ENCODE measurements around the gene NINJ2. TPM values are rescaled to one million over a fixed set of nuclear protein-coding genes. Genes with fewer than 3 reads are reported as not detected.

The NINJ2 gene
- total RNA-seq, 1 experiment from 2014 or later, result not detected

DNA sequence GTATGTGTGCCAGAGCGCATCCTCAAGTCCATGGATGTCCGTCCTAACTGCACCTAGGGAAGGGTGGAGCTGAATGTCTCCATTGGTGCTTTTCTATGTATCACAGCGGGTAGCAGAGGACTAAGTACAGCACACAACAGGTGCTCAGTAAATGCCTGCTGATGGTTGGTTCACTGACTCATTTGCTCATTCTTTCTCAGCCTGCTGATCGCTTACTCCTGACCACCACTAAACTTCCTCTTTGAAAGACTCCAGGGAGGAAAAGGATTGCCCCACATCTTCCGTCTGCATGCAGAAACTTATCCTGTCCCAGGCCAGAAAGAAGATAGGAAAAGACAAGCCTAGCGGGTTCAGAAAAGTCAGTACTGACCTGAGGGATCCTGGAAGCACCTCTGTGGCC lies 137.2 kb downstream of the NINJ2 start:
- Mint-ChIP-seq H3K27me3 (ENCODE audit: unreplicated experiment) (no peaks in the 10 kb centered on the region), H3K27ac (ENCODE audit: unreplicated experiment) (no peak overlapping the region), H3K4me1 (ENCODE audit: low read depth, unreplicated experiment) (peaks cover 10% of the 10 kb centered on the region), H3K9me3 (ENCODE audit: low read depth, unreplicated experiment) (peaks cover 9% of the 10 kb centered on the region), H3K4me3 (ENCODE audit: low read depth, unreplicated experiment) (no peak overlapping the region), H3K36me3 (ENCODE audit: insufficient read depth, unreplicated experiment) (peaks cover 8% of the 10 kb centered on the region)
- intact Hi-C loops (cut with micrococcal nuclease; ENCODE audit: unreplicated experiment), result no loop called here
- CTCF ChIA-PET, result no interaction called here
- no peak for TF ChIP-seq CTCF (IDR thresholded peaks at IDR 0.05; ENCODE audit: unreplicated experiment)
- BruUV-seq (replicated peaks), result no TSS peak
- no peak for DNase-seq

DNA sequence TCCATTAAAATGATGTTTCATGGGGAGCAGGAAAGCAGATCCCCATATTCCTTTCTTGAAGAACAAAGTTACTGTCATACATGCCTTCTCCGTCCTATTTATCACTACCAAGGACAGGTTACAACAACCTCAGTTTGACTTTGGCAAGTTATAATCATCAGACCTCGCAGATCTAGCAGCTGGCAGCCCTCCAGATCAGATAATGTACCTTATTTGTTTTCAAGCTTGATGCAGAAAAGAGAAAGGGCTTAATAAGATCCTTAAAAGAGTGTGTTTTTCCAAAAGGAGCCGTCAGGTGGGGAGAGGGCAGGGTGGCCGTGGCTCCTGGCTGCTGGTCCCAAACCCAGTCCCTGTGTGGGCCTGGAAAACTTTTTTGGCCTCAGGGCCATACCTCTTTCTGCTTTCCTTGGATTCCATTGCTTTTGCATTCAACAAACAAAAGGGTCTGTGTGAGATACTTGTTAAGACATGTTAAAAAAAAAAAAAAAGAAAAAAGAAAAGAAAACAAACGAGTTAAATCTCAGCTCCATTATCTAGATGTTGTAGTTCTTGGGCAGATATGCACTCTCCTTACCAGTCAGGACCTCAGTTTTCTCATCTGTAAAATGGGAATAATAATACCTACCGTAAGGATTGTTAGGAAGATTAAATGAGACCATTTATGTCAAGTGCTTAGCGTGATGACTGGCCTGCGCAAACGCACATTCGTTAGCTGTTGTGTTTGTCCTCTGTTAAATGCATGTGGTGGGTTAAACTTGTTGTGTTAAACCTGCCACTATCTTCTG lies 138.9 kb downstream of the NINJ2 start:
- H3K4me3 Mint-ChIP-seq (ENCODE audit: low read depth, unreplicated experiment), result no peak overlapping the region
- TF ChIP-seq CTCF (IDR thresholded peaks at IDR 0.05; ENCODE audit: unreplicated experiment), result no peak
- no peaks in the 10 kb centered on the region for H3K27me3 Mint-ChIP-seq (ENCODE audit: unreplicated experiment)
- intact Hi-C loops (cut with micrococcal nuclease; ENCODE audit: unreplicated experiment), result no loop called here
- peaks cover 10% of the 10 kb centered on the region for H3K4me1 Mint-ChIP-seq (ENCODE audit: low read depth, unreplicated experiment)
- peaks cover 8% of the 10 kb centered on the region for H3K36me3 Mint-ChIP-seq (ENCODE audit: insufficient read depth, unreplicated experiment)
- peak overlapping the region; percentile 9 for H3K27ac Mint-ChIP-seq (ENCODE audit: unreplicated experiment)
- peak; percentile 39 for DNase-seq
- CTCF ChIA-PET, result interaction anchor here (0.6 to 0.7 kb wide), 3 partner anchors 8 to 68 kb away, joined by 3 to 4 read pairs (median 4); no protein-coding TSS in a partner anchor
- H3K9me3 Mint-ChIP-seq (ENCODE audit: low read depth, unreplicated experiment), result peaks cover 3% of the 10 kb centered on the region
- no TSS peak for BruUV-seq (replicated peaks)

GRCh38 chr12:522692-523378 lies 140.4 kb downstream of the NINJ2 start:
- H3K4me1 Mint-ChIP-seq (ENCODE audit: low read depth, unreplicated experiment), result peaks cover 10% of the 10 kb centered on the region
- no peaks in the 10 kb centered on the region for H3K9me3 Mint-ChIP-seq (ENCODE audit: low read depth, unreplicated experiment)
- H3K4me3 Mint-ChIP-seq (ENCODE audit: low read depth, unreplicated experiment), result no peak overlapping the region
- no peak overlapping the region for H3K27ac Mint-ChIP-seq (ENCODE audit: unreplicated experiment)
- no peak for DNase-seq
- TF ChIP-seq CTCF (IDR thresholded peaks at IDR 0.05; ENCODE audit: unreplicated experiment), result no peak
- CTCF ChIA-PET, result no interaction called here
- intact Hi-C loops (cut with micrococcal nuclease; ENCODE audit: unreplicated experiment), result no loop called here
- BruUV-seq (replicated peaks), result no TSS peak
- peaks cover 8% of the 10 kb centered on the region for H3K36me3 Mint-ChIP-seq (ENCODE audit: insufficient read depth, unreplicated experiment)
- no peaks in the 10 kb centered on the region for H3K27me3 Mint-ChIP-seq (ENCODE audit: unreplicated experiment)

DNA sequence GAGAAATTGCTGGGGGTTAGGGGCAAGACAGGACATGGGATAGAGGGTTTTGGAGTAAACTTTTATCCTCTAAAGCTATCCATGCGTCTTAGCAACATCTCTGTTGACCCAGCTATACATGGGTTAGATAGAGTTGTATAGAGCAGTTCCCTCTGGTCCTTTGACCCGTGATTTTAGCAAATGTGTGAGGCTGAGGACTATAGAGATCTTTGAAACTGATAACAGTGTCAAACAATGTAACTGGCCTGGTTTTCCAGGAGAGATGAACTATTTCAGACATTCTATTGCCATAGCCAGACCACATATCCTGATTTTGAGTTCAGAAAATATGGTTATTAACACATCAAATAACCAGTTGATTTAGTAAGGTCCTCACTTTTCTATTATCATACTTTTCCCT lies 143.1 kb downstream of the NINJ2 start:
- no peak for DNase-seq
- H3K9me3 Mint-ChIP-seq (ENCODE audit: low read depth, unreplicated experiment), result no peaks in the 10 kb centered on the region
- CTCF ChIA-PET, result interaction anchor here (0.7 to 1.2 kb wide), 2 partner anchors 10 to 17 kb away, joined by 3 to 4 read pairs; no protein-coding TSS in a partner anchor
- peaks cover 8% of the 10 kb centered on the region for H3K36me3 Mint-ChIP-seq (ENCODE audit: insufficient read depth, unreplicated experiment)
- H3K27me3 Mint-ChIP-seq (ENCODE audit: unreplicated experiment), result no peaks in the 10 kb centered on the region
- no peak overlapping the region for H3K4me3 Mint-ChIP-seq (ENCODE audit: low read depth, unreplicated experiment)
- intact Hi-C loops (cut with micrococcal nuclease; ENCODE audit: unreplicated experiment), result no loop called here
- no TSS peak for BruUV-seq (replicated peaks)
- H3K4me1 Mint-ChIP-seq (ENCODE audit: low read depth, unreplicated experiment), result peaks cover 10% of the 10 kb centered on the region
- TF ChIP-seq CTCF (IDR thresholded peaks at IDR 0.05; ENCODE audit: unreplicated experiment), result no peak
- no peak overlapping the region for H3K27ac Mint-ChIP-seq (ENCODE audit: unreplicated experiment)
